Measurements from ENCODE around the gene HSPG2. TPM values are rescaled to one million over a fixed set of nuclear protein-coding genes. Genes with fewer than 3 reads are reported as not detected.

Gene HSPG2
- total RNA-seq (2011; cell fraction: chromatin; rRNA removed; ENCODE audit: low replicate concordance): 232 and 574 TPM in 2 replicates
- total RNA-seq (2011; cell fraction: nucleolus; rRNA removed): 235 and 282 TPM in 2 replicates
- 178 and 183 TPM in 2 replicates for total RNA-seq (2011; cell fraction: nucleoplasm; rRNA removed)
- total RNA-seq (2014; rRNA removed) (21.0 and 31.3 TPM in 2 replicates), total RNA-seq (2014; rRNA removed; fragmentation: Illumina TruSeq; extraction: Trizol) (11.4 and 15.7 TPM in 2 replicates), total RNA-seq (2015; rRNA removed; fragmentation: Illumina TruSeq; extraction: Trizol) (13.7 and 17.1 TPM in 2 replicates), total RNA-seq (2021) (139 and 160 TPM in 2 replicates), polyA plus RNA-seq (2011; rRNA removed) (9.9 and 20.6 TPM in 2 replicates), polyA plus RNA-seq (2014; fragmentation: Illumina TruSeq; extraction: Trizol) (30.9 and 52.3 TPM in 2 replicates), polyA plus RNA-seq (2014; fragmentation: Nextera tagmentation; extraction: Ambion mirVana) (under 1 TPM; 0.14 to 0.86 TPM), polyA plus RNA-seq (2014; rRNA removed) (29.9 and 34.2 TPM in 2 replicates), polyA minus RNA-seq (2011; rRNA and poly(A)+ RNA removed) (23.2 and 36.8 TPM in 2 replicates), Bru-seq, nascent RNA (percentile 67 among the genes with signal in this experiment), BruChase-seq, experiment 1, labeled RNA remaining after a 2-hour chase (percentile 57 among the genes with signal in this experiment), BruChase-seq, experiment 2, labeled RNA remaining after a 6-hour chase (percentile 59 among the genes with signal in this experiment)
- polyA plus RNA-seq (2011; cell fraction: cytosol; rRNA removed): 14.0 and 24.0 TPM in 2 replicates
- polyA plus RNA-seq (2011; cell fraction: nucleus; rRNA removed): 101 and 113 TPM in 2 replicates
- polyA plus RNA-seq (2012): 55.2 and 134 TPM in 2 replicates
- polyA minus RNA-seq (2011; cell fraction: cytosol; rRNA and poly(A)+ RNA removed): 58.5 and 103 TPM in 2 replicates
- polyA minus RNA-seq (2011; cell fraction: nucleus; rRNA and poly(A)+ RNA removed): 67.2 and 102 TPM in 2 replicates
- long read RNA-seq, experiment 1, partial matches to known transcripts: 24 of 67 reads
- long read RNA-seq, experiment 1, other reads (novel, unspliced or antisense): 41 of 67 reads
- long read RNA-seq, experiment 2, partial matches to known transcripts: 21 of 51 reads
- long read RNA-seq, experiment 2, other reads (novel, unspliced or antisense): 27 of 51 reads
- long read RNA-seq, experiment 3, partial matches to known transcripts: 1 of 2 reads
- long read RNA-seq, experiment 3, other reads (novel, unspliced or antisense): 1 of 2 reads

GRCh38 chr1:21937034-21937371 lies at the start of gene HSPG2:
Gene HSPG2 (minus strand): TSS chr1:21937310. CDS start chr1:21937217, 93 bp downstream.
- no peak; the same call in 1 of the 3 replicates for ATAC-seq
- Histone ChIP-seq H3K9ac (ENCODE audit: insufficient read depth in 1 of 2, low read depth in 2 of 2, low read length in 2 of 2) (peak within 1 kb of the TSS; percentile 68 to 95), H3K4me2 (ENCODE audit: insufficient read depth, low read length) (peak within 1 kb of the TSS; percentile 85), H3K36me3 (ENCODE audit: control insufficient read depth, insufficient read depth, low read length) (peaks cover 24% of the 10 kb centered on the region; the same call in 2 of the 3 replicates), H3K27ac (ENCODE audit: extremely low read depth, low read depth, low read length) (peak within 1 kb of the TSS; percentile 64), H3K27me3 (ENCODE audit: control insufficient read depth in 2 of 2, insufficient read depth in 2 of 2, low read length in 2 of 2) (no peaks in the 10 kb centered on the region), H3K79me2 (ENCODE audit: control insufficient read depth, insufficient read depth, low read length) (peaks cover 48% of the 10 kb centered on the region), H2AFZ (ENCODE audit: low read depth, low read length) (peak within 1 kb of the TSS; percentile 93), H3K9me1 (ENCODE audit: control insufficient read depth, insufficient read depth, low read length) (no peaks in the 10 kb centered on the region), H3K4me1 (replicated peaks in 1 of 2; ENCODE audit: control insufficient read depth in 2 of 2, insufficient read depth in 2 of 2, low read length in 2 of 2) (peaks cover 74 to 75% of the 10 kb centered on the region in 2 experiments), H3K9me3 (replicated peaks; ENCODE audit: control insufficient read depth, insufficient read depth, low read depth, low read length) (no peaks in the 10 kb centered on the region), H4K20me1 (replicated peaks; ENCODE audit: control insufficient read depth, insufficient read depth, low read length) (peaks cover 6% of the 10 kb centered on the region; the same call in 1 of the 2 replicates), H3K4me3 (peak within 1 kb of the TSS; percentile 57)
- ChIA-PET CTCF (ENCODE audit: low intra/inter-chr PET ratio) (no interaction called here), POLR2A (interaction anchor here (1.0 to 2.7 kb wide), 3 partner anchors 12 to 21 kb away, joined by 3 to 17 read pairs (median 3); no protein-coding TSS in a partner anchor)
- intact Hi-C loops (cut with micrococcal nuclease): loop anchor here (2.0 kb wide), 1 partner anchor 30 kb away; no protein-coding TSS in a partner anchor
- no TSS peak for BruUV-seq (replicated peaks)
- peak; percentile 82 for TF ChIP-seq POLR2G (IDR thresholded peaks at IDR 0.05; ENCODE audit: low read depth, low read length)
- TF ChIP-seq TAF9B (IDR thresholded peaks at IDR 0.05; ENCODE audit: partially characterized antibody): no peak
- TF ChIP-seq TAF1 (IDR thresholded peaks at IDR 0.05; ENCODE audit: control insufficient read depth, extremely low read depth, insufficient read depth, low read length, severe bottlenecking): peak; percentile 15
- peak; percentile 45; the same call in 1 of the 2 replicates for TF ChIP-seq POLR2AphosphoS5 (IDR thresholded peaks at IDR 0.05; ENCODE audit: control insufficient read depth, insufficient read depth, low read depth, low read length)
- TF ChIP-seq YY1 (IDR thresholded peaks at IDR 0.05; ENCODE audit: borderline replicate concordance in 1 of 3, control insufficient read depth in 1 of 3, extremely low read depth in 1 of 3, insufficient read depth in 3 of 3, insufficient read length in 1 of 3, insufficient replicate concordance in 2 of 3, low read depth in 1 of 3, low read length in 2 of 3): peak in 1 of 3 experiments; percentile 6
- peak in 1 of 2 experiments; percentile 33; a peak in 1 of 4 replicates for TF ChIP-seq SIN3A (IDR thresholded peaks at IDR 0.05; ENCODE audit: borderline replicate concordance in 2 of 2, control insufficient read depth in 1 of 2, low read depth in 2 of 2, low read length in 2 of 2)
- TF ChIP-seq UBTF (IDR thresholded peaks at IDR 0.05; ENCODE audit: borderline replicate concordance in 1 of 2, low read depth in 2 of 2, low read length in 2 of 2): 0 out of 4 replicates have a peak, but pooled peaks of 1 of the 2 experiments have one; percentile 8
- peak; percentile 51; the same call in 1 of the 2 replicates for TF ChIP-seq PHF8 (IDR thresholded peaks at IDR 0.05; ENCODE audit: borderline replicate concordance, low read length)
- TF ChIP-seq, protein P1, sequence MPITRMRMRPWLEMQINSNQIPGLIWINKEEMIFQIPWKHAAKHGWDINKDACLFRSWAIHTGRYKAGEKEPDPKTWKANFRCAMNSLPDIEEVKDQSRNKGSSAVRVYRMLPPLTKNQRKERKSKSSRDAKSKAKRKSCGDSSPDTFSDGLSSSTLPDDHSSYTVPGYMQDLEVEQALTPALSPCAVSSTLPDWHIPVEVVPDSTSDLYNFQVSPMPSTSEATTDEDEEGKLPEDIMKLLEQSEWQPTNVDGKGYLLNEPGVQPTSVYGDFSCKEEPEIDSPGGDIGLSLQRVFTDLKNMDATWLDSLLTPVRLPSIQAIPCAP (CRISPR knock-in tag; IDR thresholded peaks at IDR 0.05; ENCODE audit: borderline replicate concordance): no peak
- no peak for TF ChIP-seq ESRRB (CRISPR knock-in tag; IDR thresholded peaks at IDR 0.05; ENCODE audit: borderline replicate concordance)
- TF ChIP-seq ZNF644 (tag; IDR thresholded peaks at IDR 0.05; ENCODE audit: low read depth): 0 out of 2 replicates have a peak, but pooled peaks have one; percentile 18
- peak in 1 of 4 experiments; percentile 99 for DNase-seq (ENCODE audit: extremely low read depth in 1 of 4, low spot score in 3 of 4)
- under 1% methylated on average over 23 of the region's 52 CpGs for WGBS (ENCODE audit: insufficient coverage, low coverage, missing lambda C conversion rate)
- in situ Hi-C loops (cut with MboI): no loop called here
- FAIRE-seq: no peak
